Stimulated activated naive CD8-positive, alpha-beta T cell treated with anti-CD3 and anti-CD28 coated beads, Interleukin-15, Interleukin-2, amounts not matched to agents 100 ng/mL and 50 ng/mL, for 24 hours (primary cell): ENCODE data around the gene CPN2.
A peak's percentile ranks its signal among the peaks of the same experiment; 100 is the strongest.

Experiments used
- H3K27ac Mint-ChIP-seq: one replicate; pipeline ENCODE4 v1.8.0; 2021; ENCODE audit warnings: mild to moderate bottlenecking, mixed read lengths
- H3K27me3 Mint-ChIP-seq: one replicate; pipeline ENCODE4 v1.8.0; 2021; ENCODE audit warnings: mixed read lengths
- H3K36me3 Mint-ChIP-seq: one replicate; pipeline ENCODE4 v1.8.0; 2021; ENCODE audit warnings: low read depth, mixed read lengths
- H3K4me1 Mint-ChIP-seq: one replicate; pipeline ENCODE4 v1.8.0; 2021; ENCODE audit warnings: low read depth, mixed read lengths
- H3K4me3 Mint-ChIP-seq: one replicate; pipeline ENCODE4 v1.8.0; 2021; ENCODE audit warnings: mild to moderate bottlenecking, mixed read lengths
- H3K9me3 Mint-ChIP-seq: one replicate; pipeline ENCODE4 v1.8.0; 2021; ENCODE audit warnings: mixed read lengths

The CPN2 gene

GRCh38 chr3:194350726-194351071 is 429 bp downstream of the CPN2 start:
- Mint-ChIP-seq H3K9me3 (no peaks in the 10 kb centered on the region), H3K36me3 (no peaks in the 10 kb centered on the region), H3K27ac (no peak overlapping the region)

GRCh38 chr3:194348354-194348753 is 2.8 kb downstream of the CPN2 start:
- no peaks in the 10 kb centered on the region for H3K27me3 Mint-ChIP-seq
- H3K27ac Mint-ChIP-seq, result no peak overlapping the region
- H3K4me1 Mint-ChIP-seq, result no peaks in the 10 kb centered on the region
- H3K4me3 Mint-ChIP-seq, result no peak overlapping the region
- no peaks in the 10 kb centered on the region for H3K36me3 Mint-ChIP-seq
- H3K9me3 Mint-ChIP-seq, result no peaks in the 10 kb centered on the region

More at GRCh38 chr3:194350726-194351071, 429 bp downstream of the CPN2 start:
- Mint-ChIP-seq H3K4me3 (no peak overlapping the region), H3K4me1 (no peaks in the 10 kb centered on the region), H3K27me3 (no peaks in the 10 kb centered on the region)

- H3K36me3 Mint-ChIP-seq, result no peaks in the 10 kb centered on the region
- no peaks in the 10 kb centered on the region for H3K27me3 Mint-ChIP-seq
- H3K27ac Mint-ChIP-seq, result no peak overlapping the region
- H3K4me3 Mint-ChIP-seq, result no peak overlapping the region
- H3K4me1 Mint-ChIP-seq, result no peaks in the 10 kb centered on the region
- no peaks in the 10 kb centered on the region for H3K9me3 Mint-ChIP-seq
These were observed 4.5 kb downstream of the CPN2 start for GRCh38 chr3:194346621-194347020.

- no peaks in the 10 kb centered on the region for H3K27me3 Mint-ChIP-seq
- H3K36me3 Mint-ChIP-seq, result no peaks in the 10 kb centered on the region
- no peaks in the 10 kb centered on the region for H3K9me3 Mint-ChIP-seq
- H3K4me1 Mint-ChIP-seq, result no peaks in the 10 kb centered on the region
- no peak overlapping the region for H3K27ac Mint-ChIP-seq
- no peak overlapping the region for H3K4me3 Mint-ChIP-seq
These were observed 5.1 kb downstream of the CPN2 start for GRCh38 chr3:194346035-194346434.

GRCh38 chr3:194344012-194344411 is 7.1 kb downstream of the CPN2 start:
- Mint-ChIP-seq H3K27ac (no peak overlapping the region), H3K4me1 (no peaks in the 10 kb centered on the region), H3K36me3 (no peaks in the 10 kb centered on the region), H3K4me3 (no peak overlapping the region), H3K27me3 (no peaks in the 10 kb centered on the region), H3K9me3 (no peaks in the 10 kb centered on the region)

- no peak overlapping the region for H3K4me3 Mint-ChIP-seq
- no peaks in the 10 kb centered on the region for H3K9me3 Mint-ChIP-seq
- H3K4me1 Mint-ChIP-seq, result no peaks in the 10 kb centered on the region
- H3K27ac Mint-ChIP-seq, result no peak overlapping the region
- no peaks in the 10 kb centered on the region for H3K27me3 Mint-ChIP-seq
- no peaks in the 10 kb centered on the region for H3K36me3 Mint-ChIP-seq
These were observed 7.6 kb downstream of the CPN2 start for GRCh38 chr3:194343561-194343893.

GRCh38 chr3:194342861-194343560 is 8.1 kb downstream of the CPN2 start:
- H3K27ac Mint-ChIP-seq, result no peak overlapping the region
- H3K36me3 Mint-ChIP-seq, result no peaks in the 10 kb centered on the region
- no peak overlapping the region for H3K4me3 Mint-ChIP-seq
- no peaks in the 10 kb centered on the region for H3K4me1 Mint-ChIP-seq
- no peaks in the 10 kb centered on the region for H3K27me3 Mint-ChIP-seq
- H3K9me3 Mint-ChIP-seq, result no peaks in the 10 kb centered on the region

- Mint-ChIP-seq H3K4me1 (no peaks in the 10 kb centered on the region), H3K9me3 (no peaks in the 10 kb centered on the region), H3K36me3 (no peaks in the 10 kb centered on the region), H3K27ac (no peak overlapping the region), H3K4me3 (no peak overlapping the region), H3K27me3 (peaks cover 4% of the 10 kb centered on the region)
These were observed 10.2 kb downstream of the CPN2 start for GRCh38 chr3:194340757-194341400.

GRCh38 chr3:194339840-194340239 is 11.3 kb downstream of the CPN2 start:
- no peak overlapping the region for H3K27ac Mint-ChIP-seq
- H3K9me3 Mint-ChIP-seq, result no peaks in the 10 kb centered on the region

GRCh38 chr3:194339356-194339755 is 11.8 kb downstream of the CPN2 start:
- peaks cover 5% of the 10 kb centered on the region for H3K27me3 Mint-ChIP-seq
- H3K4me3 Mint-ChIP-seq, result no peak overlapping the region
- H3K36me3 Mint-ChIP-seq, result no peaks in the 10 kb centered on the region
- H3K27ac Mint-ChIP-seq, result no peak overlapping the region
- no peaks in the 10 kb centered on the region for H3K4me1 Mint-ChIP-seq
- no peaks in the 10 kb centered on the region for H3K9me3 Mint-ChIP-seq

More at GRCh38 chr3:194339840-194340239, 11.3 kb downstream of the CPN2 start:
- Mint-ChIP-seq H3K4me1 (no peaks in the 10 kb centered on the region), H3K4me3 (no peak overlapping the region), H3K36me3 (no peaks in the 10 kb centered on the region), H3K27me3 (peaks cover 4% of the 10 kb centered on the region)

- peaks cover 15% of the 10 kb centered on the region for H3K27me3 Mint-ChIP-seq
These were observed 13.0 kb downstream of the CPN2 start for GRCh38 chr3:194337965-194338753.

GRCh38 chr3:194336601-194337355 is 14.3 kb downstream of the CPN2 start:
- Mint-ChIP-seq H3K27me3 (peaks cover 28% of the 10 kb centered on the region), H3K9me3 (no peaks in the 10 kb centered on the region), H3K36me3 (no peaks in the 10 kb centered on the region), H3K4me3 (no peak overlapping the region), H3K27ac (no peak overlapping the region), H3K4me1 (peaks cover 6% of the 10 kb centered on the region)

More at GRCh38 chr3:194337965-194338753, 13.0 kb downstream of the CPN2 start:
- Mint-ChIP-seq H3K36me3 (no peaks in the 10 kb centered on the region), H3K4me3 (no peak overlapping the region), H3K9me3 (no peaks in the 10 kb centered on the region), H3K27ac (no peak overlapping the region), H3K4me1 (peaks cover 6% of the 10 kb centered on the region)

GRCh38 chr3:194333981-194334320 is 17.2 kb downstream of the CPN2 start:
- Mint-ChIP-seq H3K36me3 (no peaks in the 10 kb centered on the region), H3K4me3 (no peak overlapping the region), H3K9me3 (no peaks in the 10 kb centered on the region), H3K27ac (no peak overlapping the region), H3K4me1 (peaks cover 6% of the 10 kb centered on the region), H3K27me3 (peaks cover 33% of the 10 kb centered on the region)

GRCh38 chr3:194333212-194333980 is 17.7 kb downstream of the CPN2 start:
- H3K27me3 Mint-ChIP-seq, result peaks cover 33% of the 10 kb centered on the region
- H3K36me3 Mint-ChIP-seq, result no peaks in the 10 kb centered on the region
- no peaks in the 10 kb centered on the region for H3K9me3 Mint-ChIP-seq
- H3K4me1 Mint-ChIP-seq, result peaks cover 6% of the 10 kb centered on the region
- H3K4me3 Mint-ChIP-seq, result peak overlapping the region; percentile 57
- no peak overlapping the region for H3K27ac Mint-ChIP-seq
